Measurements from ENCODE around the gene KMT2E.
"Not testable (repeated sequence)": the region's sequence is repeated elsewhere in the genome, so short reads cannot be mapped to it uniquely, and the experiment has no call there.

Gene KMT2E

DNA sequence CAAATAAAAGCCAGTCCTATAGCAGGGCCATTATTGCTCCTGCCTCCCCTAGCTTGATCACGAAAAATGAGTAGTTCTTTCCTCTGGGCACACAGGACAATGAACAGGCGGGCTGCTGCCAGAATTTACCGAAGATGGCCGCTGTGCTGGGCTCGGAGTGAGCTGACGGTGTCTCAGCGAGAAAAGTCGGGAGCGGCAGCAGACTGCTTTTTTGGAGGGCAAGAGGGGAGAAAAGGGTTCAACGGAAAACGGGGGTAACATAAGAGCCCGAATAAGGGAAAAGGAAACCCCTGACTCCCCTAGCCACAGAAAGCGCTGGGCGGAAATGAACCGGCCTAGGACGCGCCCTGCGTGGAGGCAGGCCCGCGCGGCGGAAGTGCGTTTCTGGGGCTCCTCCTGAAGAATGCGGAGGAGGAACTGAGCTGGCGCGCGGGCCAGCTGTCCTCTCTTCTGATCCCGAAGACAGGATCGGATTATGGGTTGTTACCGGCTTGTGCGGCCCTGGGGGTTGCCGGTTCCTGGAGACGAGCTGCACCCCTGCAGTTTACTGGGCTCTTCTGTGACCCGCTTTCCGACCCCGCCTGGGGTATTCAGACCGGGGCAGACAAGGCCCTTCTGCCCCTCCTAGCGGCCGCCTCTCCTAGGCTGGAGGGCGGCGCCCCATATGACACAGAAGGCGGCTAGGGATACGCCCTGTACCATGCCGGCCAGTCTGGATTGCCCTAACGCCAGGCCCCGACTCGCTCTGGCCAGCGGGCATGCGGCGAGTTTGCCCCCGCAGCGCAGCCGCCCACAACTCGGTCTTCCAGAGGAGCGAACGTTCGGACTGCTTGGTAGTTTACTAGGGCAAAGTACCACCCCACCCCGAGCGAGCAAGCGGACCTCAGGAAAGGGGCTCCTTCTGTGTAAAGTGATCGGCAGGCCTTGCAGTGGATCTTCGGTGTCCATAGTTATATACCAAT lies 30.1 kb upstream of the KMT2E start:
- peak; percentile 89 for DNase-seq

DNA sequence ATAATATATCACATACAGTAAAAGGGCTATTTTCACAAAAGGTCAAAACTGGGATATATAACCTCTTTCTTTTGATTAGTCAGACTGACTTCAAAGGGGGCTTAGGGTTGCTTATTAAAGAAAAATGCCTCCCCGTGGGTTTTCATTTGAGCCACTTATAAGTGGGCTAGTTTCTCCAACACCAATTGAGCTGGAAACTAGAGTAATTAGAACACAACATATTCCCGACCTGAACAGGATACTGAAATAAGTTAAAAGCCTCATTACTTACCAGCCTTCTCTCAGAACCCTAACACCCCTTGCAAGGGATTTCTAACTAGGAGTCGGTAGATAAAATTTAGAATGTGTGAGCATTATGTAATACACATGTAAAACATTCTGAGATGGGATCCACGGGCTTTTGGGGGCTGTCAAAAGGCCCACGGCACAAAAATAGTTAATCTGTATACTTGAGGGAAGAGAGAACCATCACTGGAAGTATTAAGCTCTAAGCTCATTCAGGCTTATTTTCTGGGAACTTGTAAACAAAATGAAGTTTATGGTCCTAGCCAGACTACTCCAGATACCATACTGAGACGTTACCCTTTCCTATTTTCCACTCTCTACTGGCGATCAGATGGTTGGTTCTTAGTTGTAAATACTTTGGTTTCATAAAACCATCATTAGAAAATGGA lies 29.3 kb upstream of the KMT2E start:
- no peak for DNase-seq

DNA sequence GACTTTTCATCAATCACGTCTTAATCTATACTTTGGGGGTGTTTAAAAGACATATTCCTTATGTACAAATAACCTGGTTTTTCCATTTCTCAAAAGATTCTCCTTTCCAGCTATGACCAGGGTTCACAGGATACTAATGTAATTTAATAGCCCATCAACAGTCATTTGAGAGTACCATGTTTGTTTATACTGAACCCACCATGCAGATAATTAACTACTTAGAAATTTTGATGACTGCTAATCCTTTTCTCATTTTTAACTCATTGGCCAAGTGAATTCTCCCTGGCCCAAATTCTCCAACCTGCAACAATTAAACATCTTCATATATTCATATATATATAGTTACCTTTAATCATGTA lies 28.8 kb upstream of the KMT2E start:
- DNase-seq, result no peak

DNA sequence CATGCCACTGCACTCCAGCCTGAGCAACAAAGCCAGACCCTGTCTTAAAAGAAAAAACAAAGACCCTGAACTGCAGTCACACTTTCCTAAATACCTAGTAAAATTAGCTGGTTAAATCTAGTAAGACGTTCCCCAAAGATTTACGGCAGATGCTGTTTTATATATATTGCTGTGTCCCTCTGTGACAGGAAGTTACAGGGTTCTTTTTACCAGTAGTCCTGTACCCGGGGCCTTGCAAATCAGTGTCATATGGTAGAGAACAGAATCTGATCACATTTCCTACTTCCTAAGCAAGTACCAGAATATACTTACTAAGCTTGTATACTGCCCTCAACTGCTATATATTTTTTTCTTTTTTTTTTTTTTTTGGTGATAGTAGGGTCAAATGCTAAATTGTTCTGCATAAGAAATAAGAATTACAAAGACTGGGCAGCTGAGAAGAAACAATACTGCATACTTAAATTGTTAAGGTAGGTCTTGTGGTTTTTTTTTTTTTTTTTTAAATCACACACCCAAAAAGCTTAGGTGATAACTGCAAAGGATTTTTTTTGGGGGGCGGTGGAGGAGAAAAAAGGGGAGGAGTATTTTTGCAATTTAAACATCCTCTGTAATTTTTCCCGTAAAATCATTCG lies 27.3 kb upstream of the KMT2E start:
- no peak for DNase-seq

DNA sequence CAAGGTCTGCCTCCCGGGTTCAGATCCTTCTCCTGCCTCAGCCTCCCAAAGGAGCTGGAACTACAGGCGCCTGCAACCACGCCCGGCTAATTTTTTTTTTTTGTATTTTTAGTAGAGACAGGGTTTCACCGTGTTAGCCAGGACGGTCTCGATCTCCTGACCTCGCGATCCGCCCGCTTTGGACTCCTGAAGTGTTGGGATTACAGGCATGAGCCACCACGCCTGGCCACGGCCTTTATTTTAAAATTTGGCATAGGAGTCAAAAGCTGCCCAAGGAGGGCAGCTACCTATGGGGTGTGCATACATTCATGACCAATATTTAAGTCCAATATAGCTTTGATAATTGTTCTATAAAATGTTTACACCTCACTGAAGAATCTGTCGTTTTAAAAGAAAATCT lies 26.6 kb upstream of the KMT2E start:
- DNase-seq, result not testable (repeated sequence)

DNA sequence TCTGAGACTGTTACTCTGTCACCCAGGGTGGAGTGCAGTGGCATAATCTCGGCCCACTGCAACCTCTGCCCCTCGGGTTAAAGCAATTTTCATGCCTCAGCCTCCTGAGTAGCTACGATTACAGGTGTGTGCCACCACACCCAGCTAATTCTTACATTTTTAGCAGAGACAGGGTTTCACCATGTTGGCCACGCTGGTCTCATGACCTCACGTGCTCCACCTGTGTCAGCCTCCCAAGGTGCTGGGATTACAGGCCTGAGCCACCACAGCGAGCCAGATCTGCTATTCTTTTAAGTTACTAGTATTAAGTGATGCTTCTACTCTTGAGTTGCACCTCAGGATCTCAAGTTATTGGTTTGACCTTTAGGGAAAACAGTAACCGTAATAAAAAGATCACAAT lies 23.0 kb upstream of the KMT2E start:
- no peak for DNase-seq

DNA sequence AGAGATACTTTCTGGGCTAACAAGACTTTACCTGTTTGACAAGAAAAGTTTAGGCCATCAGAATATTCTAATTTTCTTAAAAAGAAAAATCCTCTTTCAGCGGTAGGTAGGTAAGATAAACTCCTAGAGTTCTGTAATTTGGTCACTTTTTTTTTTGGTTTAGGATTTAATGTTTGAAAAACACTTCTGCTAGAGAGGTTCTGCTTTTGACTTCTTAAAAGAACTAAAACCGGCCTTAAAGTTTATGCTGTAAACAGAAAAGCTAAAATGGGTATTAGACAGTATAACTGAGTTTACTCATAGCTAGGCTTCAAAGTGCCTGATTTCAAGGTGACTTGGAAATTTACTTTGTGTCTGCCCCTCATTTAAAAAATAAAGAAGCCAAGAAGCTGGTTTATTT lies 21.7 kb upstream of the KMT2E start:
- DNase-seq, result no peak

DNA sequence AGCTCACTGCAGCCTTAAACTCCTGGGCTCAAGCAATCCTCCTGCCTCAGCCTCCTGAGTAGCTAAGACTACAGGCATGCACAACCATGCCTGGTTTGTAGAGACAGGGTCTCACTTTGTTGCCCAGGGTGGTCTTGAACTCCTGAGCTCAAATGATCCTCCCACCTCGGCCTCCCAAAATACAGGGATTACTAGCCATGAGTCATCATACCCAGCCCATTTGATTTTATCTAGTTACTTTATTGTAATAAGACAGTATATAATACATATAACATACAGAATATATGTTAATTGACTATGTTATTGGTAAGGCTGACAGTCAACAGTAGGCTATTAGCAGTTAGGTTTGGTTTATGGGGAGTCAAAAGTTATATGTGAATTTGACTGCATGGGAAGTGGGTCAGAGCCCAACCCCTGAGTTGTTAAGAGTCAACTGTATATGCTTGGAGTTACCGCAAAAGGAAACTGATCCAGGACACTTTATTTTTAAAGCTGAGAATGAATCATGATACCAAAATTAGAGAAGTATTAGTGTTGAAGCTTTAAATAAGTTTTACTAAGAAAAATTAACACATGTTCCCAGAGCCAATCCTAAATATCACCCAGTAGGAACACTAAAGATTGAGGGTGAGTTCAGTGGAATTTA lies 20.7 kb upstream of the KMT2E start:
- DNase-seq, result peak; percentile 49

DNA sequence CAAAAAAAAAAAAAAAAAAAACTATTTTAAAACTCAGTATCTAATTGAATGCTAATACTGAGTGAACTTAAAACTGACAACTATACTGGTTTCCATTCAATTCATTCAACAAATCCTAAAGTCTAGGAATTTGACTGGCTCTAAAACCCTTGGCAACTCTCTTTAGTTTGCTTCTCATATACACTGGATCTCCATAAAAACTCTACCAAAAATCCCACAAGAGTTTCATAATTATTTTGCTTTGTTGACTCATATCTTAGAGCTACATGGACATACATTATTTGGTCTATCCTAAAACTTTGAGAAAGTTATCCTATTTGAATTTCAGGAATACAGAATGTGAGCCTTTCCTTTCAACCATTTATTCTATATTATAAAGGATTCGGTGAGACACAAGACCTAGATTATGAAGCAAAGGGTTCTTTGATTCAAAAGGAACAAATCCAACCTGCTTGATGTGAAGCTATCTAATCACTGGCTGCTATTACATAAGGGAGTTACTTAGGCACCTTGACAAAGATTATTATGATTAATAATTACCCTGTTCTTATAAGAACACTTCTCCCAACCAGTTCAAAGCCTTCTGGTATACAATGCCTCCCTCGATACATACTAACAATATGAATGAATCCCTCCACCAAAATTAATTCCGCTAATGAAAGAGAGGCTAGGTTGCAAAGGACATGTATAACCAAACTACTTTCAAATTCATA lies 15.8 kb upstream of the KMT2E start:
- no peak for DNase-seq

DNA sequence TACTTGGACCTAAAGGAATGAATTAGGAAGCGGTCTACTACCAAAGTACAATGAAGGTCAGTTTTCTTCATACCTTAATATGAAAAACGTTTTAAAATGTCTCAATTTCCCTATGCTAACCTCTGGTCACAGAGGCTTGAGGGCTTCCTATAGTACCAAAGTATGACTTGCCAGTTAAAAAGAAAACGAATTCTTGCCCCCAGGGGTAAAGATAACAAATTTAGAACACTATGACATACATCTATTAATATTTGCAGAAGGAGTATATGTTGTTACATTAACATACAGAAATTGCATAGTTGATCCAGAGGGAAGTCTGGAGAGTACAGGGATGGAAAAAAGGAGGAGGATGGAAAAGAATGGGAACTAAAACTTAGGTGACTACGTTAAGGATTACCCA lies 13.8 kb upstream of the KMT2E start:
- DNase-seq, result no peak

DNA sequence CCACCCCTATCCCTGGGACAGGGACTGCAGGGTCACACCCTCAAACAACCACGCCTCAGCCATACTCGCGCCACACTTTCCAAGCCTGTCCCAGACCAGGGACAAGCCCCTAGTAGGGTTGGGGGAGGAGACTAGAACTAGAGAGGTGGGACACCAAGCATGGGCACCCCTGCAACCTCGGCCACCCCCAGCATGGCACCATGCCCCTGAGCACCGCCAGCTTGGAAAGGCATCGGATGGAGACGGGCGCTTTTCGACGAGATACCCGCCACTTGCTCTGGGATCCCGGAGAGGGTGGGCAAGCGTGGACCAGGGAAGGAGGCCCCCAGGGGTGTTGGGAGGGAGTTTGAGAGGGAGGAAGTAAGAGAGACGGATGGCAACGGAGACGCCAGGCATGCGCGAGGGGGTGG lies 13.1 kb upstream of the KMT2E start:
- DNase-seq, result no peak

DNA sequence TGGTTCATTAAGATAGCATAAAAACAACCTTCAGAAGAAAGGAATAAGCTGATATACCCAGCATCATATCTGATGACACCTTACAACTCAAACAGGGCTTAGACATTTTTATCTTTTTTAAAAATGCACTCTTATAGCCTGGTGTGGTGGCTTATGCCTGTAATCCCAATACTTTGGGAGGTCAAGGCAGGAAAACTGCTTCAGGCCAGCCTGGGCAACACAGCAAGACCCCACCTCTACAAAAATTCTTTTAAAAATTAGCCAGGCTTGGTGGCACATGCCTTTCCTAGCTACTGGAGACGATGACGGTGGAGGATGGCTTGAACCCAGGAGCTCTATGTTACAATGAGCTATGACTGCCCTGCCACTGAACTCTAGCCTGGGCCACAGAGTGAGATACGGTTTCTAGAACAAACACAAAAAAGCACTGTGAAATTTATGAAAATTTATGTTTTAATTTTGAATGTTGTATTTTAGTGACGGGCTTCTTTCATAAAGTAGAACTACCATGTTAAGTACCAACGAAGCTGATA lies 12.3 kb upstream of the KMT2E start:
- DNase-seq, result no peak

DNA sequence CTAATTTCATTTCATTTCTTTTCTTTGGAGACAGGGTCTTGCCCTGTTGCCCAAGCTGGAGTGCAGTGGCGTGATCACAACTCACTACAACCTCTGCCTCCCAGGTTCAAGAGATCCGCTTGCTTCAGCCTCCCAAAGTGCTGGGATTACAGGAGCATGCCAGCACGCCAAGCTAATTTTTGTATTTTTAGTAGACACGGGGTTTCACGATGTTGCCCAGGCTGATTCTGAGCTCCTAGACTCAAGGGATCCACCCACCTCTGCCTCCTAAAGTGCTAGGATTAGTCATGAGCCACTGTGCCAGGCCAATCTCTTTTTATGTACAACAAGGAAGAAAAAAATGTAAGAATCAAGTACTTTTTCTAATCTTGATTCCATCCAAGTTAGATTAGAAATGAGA lies 10.7 kb upstream of the KMT2E start:
- DNase-seq, result peak; percentile 51

DNA sequence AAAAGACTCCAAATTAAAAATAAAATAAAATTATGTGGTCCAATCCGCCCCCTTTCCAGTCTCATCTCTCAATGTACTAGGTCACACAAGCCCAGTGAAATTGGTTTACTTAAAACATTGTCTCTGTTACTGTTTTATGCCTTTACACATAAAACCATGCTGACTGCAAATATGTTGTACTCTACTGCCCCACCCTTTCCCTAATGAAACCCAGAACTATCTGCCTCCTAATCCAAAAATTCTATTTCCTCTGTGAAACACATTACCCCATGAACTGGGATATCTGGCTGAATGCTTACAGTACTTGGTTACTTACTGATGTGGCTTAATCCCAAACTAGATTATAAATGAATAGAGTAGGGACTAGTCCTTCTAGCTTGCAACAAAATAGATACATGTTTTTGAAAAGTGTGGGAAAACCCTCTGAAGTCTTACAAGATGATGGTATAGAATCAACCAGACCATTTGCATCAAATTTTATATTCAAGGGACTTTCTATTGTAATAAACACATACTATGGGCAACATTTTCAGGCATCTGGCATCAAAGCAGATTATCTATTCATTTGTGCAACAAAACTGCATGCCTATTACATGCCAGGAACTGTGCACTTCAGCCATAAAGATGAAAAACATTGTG lies 10.0 kb upstream of the KMT2E start:
- DNase-seq, result no peak

DNA sequence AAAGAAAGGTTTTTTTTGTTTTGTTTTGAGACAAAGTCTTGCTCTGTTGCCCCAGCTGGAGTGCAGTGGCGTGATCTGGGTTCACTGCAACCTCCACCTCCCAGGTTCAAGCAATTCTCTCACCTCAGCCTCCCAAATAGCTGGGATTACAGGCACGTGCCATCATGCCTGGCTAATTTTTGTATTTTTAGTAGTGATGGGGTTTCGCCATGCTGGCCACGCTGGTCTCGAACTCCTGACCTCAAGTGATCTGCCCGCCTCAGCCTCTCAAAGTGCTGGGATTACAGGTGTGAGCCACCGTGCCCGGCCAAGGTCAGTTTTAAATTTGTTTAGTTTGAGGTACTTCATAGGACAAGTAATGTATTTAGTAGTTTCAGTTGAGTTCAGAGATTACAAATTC lies 9.0 kb upstream of the KMT2E start:
- not testable (repeated sequence) for DNase-seq

DNA sequence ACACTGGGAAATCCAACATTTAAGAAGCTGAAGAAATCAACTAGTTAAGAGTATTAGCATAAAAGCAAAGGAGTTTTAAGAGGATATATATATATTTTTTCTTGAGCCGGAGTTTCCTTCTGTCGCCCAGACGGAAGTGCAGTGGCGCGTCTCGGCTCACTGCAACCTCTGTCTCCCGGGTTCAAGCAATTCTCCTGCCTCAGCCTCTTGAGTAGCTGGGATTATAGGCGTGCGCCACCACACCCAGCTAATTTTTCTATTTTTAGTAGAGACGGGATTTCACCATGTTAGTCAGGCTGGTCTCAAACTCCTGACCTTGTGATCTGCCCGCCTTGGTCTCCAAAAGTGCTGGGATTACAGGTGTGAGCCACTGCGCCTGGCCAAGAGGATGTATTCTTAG lies 8.5 kb upstream of the KMT2E start:
- DNase-seq, result not testable (repeated sequence)

DNA sequence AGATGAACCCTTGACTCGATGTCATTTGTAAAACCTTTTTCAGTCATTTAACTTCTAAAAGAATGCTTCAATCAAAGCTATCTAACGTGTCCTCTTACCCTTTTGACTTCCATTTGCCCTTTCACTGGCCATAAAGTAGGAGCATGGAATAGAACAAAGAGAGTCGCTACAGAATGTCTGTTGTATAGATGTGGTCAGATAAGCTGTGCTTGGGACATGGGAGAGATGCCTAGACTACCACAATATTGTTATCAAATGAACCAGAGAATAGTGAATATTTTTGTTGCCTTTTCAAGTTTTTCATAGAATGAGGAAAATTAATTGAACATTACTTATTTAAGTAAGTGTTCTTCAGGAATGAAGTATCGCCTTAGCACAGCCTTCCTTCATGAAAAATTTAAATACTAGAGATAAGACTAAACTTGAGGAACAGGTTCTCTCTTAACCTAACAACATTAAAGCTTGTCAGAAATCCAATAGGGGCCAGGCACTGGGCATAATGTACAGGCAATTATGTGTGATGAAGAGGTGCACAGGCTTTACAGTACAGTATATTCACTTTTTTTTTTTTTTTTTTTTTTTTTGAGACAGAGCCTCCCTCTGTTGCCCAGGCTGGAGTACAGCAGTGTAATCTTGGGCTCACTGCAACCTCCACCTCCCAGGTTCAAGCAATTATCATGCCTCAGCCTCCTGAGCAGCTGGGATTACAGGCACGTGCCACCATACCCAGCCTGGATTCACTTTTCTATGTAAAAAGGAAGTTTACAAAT lies 7.5 kb upstream of the KMT2E start:
- DNase-seq, result no peak

DNA sequence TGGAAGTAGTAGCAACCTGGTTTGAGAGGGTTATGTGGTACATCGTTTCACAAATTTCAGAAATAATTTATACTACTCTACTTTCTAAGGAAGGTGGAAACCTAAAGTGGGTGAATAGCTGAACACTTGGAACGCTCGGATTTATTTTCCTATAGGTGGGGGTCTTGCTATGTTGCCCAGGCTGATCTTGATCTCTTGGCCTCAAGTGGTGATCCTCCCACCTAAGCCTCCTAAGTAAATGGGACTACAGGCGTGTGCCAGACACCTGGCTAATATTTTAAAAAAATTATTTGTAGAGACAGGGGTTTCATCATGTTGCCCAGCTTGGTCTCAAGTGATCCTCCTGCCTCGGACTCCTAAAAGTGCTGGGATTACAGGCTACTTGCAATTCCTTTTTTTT lies 6.7 kb upstream of the KMT2E start:
- no peak for DNase-seq

DNA sequence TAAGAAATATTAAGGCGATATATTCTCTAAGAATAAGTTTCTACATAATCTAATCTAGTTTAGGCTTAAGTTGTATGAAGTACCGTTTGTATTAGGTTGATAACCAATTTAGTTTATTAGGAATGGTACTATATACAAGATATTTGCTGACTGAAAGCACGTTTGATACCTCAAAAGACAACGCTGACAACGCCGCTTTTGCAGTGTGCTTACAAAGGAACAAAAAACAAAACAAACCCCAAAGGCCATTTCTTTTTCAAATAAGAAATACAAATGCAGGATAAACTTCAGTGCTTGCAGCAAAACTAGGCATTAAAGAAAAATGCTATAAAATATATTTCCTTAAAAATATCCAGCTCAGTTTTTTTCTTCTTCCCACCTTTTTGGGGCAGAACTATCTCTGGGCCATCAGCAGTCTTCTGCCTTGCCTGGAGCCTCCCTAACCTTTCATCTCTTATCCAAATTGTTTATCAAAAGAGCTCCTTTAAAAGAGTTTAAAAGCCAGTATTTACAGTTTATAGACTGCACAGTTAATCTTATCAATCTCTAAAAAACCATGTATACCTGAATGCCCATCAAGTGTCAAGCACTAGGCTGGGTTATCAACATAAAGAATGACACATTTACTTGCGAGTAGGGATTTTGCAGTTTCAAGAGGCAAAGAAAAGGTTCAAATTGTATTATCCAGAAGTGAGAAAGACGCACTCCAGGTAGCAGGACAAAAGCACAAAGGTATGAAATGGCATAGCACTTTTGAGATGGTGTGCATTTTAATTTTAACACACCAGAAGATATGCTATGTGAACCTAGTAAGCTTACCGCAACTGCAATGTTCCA lies 4.1 kb upstream of the KMT2E start:
- DNase-seq, result no peak

DNA sequence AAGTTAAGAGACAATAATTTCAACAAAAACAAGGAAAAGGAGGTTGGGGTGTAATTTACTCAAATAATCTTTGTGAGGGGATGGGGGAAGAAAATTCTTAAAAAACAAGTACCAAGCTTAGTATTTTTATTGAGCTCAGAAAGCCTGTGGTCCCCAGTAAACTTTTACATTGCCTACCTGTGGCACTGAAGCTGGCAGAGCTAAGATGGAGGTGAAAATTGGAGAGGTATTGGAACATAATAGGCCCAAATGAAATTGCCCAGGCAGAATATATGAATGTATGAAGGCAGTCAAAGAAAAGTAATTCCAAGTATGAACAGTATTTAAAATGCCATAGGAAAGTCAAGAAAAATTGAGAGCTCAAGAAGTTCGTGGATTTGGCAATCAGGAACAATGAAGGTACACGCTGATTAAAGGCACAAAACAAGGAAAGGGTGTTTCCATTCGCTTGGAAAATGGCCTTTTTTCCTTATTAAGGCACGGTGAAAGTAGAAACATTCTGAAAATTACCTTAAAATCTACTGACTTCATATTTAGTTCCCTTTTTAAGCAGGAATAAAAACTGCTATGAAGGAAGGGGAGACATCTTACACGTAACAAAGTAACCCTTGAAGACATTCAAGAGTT lies 3.4 kb upstream of the KMT2E start:
- DNase-seq, result no peak
